ENCODE measurements around the gene ZFR2.
A peak's percentile ranks its signal among the peaks of the same experiment; 100 is the strongest.
"Not testable (repeated sequence)": the region's sequence is repeated elsewhere in the genome, so short reads cannot be mapped to it uniquely, and the experiment has no call there.

ZFR2 gene

DNA sequence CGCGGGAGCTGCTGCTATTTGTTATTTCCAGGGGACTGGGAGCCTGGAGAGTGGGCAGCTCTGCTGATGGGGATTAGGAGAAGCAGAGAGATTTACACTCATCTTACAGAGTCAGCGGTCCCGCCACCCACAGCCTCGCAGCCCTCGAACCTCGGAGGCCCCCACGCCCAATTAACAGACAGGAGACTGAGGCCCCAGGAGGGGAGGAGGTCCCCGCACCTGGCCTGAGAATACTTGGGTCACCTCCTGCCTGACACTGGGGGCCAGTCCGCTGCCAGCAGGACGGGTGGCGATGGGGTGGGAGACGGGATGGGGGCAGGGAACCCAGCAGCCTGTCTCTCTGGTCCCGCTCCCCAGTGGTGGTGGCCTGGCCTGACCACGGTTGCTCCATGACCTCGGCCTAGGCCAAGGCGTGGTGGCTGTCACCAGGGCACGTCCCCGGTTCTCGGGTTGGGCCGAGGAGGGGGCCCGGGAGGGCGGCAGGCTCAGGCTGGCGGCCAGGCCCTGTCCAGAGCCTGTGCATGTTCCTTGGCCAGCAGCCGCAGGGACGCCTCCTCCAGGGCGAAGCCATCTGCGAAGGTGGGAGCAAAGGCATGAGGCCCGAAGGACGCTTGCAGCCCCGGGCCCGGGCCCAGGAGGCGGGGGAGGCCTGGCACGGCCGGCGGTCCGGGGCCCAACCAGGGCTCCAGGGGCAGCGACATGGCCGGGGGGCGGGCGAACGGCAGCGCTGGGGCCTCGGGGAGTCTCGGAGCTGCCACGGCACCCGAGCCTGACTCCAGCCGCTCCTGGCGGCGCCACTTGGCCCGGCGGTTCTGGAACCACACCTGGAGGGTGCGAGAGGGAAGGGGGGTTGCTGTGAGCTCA lies 98.5 kb downstream of the ZFR2 start:
- no peak for DNase-seq (ENCODE audit: low read depth)

DNA sequence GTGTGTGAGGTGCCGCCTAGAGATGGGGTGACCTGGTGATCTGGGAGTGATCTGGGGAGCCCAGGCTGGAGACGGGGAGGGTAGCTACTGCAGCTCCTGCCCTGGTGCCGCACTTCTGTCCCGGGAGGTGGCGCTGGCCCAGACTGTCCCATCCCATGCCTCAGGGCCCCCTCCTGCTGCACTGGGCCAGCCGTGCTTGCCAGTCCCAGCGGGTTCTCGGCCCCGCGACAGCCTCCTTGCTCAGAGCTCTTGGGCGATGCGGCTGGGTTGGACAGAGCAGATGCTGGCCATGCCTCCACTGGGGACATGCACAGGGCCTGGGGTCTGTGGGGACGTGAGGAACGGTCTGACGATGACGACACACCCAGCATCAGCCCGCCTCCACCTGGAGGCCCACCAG lies 99.3 kb downstream of the ZFR2 start:
- DNase-seq (ENCODE audit: low read depth): no peak

DNA sequence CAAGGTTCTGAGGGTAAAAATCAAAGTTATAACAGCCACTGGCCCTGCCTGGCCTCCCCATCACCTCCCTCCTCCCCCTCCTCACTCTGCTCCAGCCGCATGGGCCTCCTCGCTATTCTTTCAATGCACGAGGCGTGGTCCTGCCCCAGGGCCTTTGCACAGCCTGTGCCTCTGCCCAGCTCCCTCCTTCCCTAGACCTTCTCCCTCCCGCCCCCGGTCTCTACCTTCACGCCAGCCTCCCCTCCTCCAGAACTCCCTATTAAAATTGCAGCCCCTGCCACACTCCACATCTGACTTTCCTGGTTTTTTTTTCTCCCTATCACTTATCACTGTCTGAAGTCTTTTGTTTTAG lies 100.1 kb downstream of the ZFR2 start:
- DNase-seq (ENCODE audit: low read depth): no peak

DNA sequence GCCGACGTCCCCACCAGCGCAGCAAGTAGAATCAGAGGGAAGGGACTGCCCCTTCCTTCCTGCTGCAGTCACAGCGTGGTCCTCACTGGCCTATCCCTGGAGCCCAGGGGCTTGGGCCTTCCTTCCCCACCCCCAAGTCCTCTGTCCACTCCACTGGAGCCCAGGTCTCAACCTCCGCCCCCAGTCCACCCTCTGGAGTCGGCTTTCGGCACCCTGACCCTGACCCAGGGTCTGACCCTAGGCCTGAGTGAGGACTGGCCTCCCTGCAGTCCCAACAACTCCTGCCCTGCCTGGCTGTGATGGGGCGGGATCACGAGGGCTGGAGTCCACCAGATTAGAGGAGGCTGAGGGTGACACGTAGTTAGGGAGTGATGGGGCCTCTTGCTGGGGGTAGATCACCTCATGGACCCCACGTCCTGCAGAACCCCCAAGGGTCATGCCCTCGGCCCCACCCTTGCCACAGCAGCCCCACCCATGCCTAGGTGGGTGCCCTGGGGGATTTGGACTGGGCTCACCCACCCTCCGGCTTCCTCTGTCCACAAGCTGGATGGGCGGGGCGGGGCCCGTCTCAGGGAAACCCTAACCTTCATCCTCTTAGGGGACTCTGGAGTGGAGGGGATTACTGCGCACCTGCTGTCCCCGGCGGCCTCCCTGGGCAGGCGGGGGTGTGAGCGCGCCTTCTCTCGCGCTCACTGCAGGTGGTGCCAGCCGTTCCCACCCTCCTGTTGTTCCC lies 100.7 kb downstream of the ZFR2 start:
- DNase-seq (ENCODE audit: low read depth): no peak

DNA sequence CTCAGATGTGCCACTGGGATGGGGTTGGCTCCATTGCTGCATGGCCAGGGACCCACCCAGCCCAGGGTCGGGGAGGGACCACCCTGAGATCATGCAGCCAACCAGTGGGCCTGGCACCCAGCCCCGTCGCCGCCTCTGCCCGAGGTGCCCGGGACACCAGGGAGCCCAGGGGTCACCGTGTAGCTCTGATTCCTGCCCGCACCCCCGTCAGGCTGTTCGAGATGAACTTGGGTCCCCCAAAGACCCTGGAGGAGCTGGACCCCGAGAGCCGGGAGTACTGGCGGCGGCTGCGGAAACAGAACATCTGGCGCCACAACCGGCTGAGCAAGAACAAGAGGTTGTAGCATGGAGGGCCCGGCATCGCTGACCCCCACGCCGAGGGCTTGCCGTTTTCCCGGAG lies 101.8 kb downstream of the ZFR2 start:
- no peak for DNase-seq (ENCODE audit: low read depth)

DNA sequence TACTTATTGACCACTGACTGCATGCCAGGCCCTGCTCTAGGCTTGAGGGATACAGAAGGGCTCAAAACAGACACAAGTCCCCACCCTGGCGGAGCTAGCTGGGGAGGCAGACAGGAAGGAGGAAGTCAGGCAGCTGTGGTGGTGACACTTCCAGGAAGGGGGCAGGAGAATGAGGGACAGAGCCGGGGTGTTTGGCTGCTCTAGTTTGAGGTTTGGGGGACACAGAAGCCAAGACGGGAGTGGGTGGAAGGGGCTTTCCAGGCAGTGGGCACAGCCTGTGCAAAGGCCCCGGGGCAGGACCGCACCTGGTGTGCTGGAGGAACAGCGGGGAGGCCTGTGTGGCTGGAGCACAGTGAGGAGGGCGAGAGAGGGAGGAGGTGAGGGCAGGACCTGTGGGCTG lies 102.3 kb downstream of the ZFR2 start:
- DNase-seq (ENCODE audit: low read depth): no peak

DNA sequence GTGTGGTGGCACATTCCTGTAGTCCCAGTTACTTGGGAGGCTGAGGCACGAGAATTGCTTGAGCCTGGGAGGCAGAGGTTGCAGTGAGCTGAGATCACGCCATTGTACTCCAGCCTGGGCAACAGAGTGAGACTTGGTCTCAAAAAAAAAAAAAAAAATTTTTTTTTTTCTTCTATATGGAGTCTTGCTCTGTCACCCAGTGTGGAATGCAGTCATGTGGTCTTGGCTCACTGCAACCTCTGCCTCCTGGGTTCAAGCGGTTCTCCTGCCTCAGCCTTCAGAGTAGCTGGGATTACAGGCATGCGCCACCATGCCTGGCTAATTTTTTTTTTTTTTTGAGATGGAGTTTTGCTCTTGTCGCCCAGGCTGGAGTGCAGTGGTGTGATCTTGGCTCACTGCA lies 103.1 kb downstream of the ZFR2 start:
- not testable (repeated sequence) for DNase-seq (ENCODE audit: low read depth)

DNA sequence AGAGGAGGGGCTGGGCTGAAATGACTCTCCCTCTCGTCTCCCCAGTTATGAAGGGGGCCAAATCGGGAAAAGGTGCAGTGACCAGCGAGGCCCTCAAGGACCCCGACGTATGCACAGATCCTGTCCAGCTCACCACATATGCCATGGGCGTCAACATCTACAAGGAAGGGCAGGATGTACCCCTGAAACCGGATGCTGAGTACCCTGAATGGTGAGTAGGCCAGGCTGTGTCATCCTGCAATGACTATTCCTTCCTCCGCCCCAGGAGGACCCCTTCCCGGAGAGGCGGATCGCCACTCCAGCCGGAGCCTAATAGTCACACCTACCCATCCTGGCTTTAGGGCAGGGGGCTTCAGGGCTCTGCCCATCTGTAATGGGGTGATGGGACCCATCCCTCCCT lies 103.7 kb downstream of the ZFR2 start:
- DNase-seq (ENCODE audit: low read depth): no peak

DNA sequence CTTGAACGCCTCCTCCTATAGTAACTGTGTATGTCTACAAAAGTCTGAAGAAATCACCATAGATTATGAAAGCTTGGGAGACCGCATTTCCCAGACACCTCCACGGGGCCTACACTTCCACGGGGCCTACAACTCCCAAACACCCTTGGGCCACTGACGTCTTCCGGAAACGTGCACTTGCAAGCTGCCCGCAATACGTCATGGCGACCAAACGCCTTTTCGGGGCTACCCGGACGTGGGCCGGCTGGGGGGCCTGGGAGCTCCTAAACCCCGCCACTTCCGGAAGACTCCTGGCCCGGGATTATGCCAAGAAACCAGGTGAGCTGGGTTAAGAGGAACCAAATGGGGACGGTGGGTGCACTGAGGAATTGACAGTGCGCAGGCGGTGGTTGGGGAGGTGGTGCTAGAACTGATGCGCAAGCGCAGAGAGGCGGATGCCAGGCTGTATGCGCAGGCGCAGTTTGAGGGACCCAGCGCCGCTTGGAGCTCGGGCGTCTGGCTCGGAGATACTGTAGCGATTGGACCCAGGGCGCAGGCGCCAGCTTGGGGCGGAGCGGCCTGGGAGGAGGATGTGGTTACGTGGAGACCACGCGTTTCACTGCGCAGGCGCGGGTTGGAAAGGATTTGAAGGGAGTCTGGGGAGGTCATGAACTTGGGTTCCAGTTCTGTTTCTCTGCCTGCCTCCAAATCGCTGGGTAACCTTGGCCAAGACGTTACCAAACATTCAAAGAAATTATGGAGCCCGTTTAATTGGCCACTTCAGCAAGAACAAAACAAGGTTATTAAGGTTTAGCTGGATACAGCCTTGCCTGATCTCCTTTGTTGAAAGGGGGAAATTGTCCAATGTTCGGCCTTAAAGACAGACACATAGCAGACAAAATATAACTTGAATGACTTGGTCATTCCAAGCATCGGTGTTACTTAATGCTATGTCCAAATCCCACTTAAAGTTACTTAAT lies 106.1 kb downstream of the ZFR2 start, which contains the start of gene MRPL54:
Gene MRPL54, plus strand, starts transcription at position 182 of the 959 bp plus-strand sequence. Its CDS starts 19 bp downstream, at position 201.
- DNase-seq (ENCODE audit: low read depth): peak; percentile 99

DNA sequence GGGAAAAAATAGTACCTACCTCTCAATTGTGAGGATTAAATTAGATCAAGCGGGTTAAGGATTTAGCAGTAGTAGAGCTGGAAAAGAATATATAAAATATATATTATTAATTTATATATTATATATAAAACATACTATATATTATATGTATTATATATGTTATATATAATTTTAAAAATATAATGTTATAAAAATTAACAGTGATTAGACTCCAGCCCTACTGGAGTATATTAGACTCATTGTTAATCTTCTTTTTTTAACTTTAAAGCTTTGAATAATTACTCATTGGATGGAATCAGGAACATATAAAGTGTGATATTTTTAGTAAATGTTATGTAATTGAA lies 106.7 kb downstream of the ZFR2 start:
- DNase-seq (ENCODE audit: low read depth): no peak

DNA sequence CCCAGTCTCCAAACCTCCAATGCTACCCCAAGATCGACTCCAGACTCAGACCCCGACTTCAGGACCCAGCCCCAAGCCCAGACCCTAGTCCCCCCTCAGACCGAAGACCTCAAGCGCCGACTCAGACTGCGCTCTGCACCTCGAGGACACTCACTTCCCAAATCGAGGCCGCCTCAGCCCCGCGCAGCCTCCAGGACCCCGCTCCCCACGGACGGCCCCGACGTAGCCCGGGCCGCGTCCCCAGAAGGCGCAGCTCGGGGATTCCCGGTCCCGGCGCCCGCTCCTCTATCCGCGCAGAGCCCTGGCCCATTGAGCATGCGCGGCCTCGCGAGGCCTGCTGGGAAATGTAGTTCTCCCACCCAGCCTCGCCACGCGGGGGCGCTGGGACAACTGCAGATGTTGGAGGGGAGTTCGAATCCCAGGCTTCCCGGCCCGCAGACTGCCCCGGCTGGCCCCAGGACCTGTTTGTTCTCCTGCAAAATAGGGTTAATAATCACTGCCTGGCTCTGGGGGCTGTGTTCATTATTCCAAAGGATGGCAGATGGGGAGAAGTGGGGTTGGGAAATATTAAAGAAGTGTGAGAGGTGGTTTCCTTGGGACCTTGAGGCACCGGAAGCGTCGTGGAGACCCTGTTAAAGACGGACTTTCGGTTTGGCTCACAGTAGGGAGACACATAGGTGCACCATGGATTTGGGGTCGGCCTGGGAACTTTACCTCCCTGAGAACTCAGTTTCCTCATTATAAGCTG lies 107.3 kb downstream of the ZFR2 start, which contains the start of gene APBA3:
Gene APBA3, minus strand, starts transcription at position 311 of the 748 bp plus-strand sequence. CDS start 1,428 bp downstream, outside the sequence.
- DNase-seq (ENCODE audit: low read depth): peak; percentile 80

DNA sequence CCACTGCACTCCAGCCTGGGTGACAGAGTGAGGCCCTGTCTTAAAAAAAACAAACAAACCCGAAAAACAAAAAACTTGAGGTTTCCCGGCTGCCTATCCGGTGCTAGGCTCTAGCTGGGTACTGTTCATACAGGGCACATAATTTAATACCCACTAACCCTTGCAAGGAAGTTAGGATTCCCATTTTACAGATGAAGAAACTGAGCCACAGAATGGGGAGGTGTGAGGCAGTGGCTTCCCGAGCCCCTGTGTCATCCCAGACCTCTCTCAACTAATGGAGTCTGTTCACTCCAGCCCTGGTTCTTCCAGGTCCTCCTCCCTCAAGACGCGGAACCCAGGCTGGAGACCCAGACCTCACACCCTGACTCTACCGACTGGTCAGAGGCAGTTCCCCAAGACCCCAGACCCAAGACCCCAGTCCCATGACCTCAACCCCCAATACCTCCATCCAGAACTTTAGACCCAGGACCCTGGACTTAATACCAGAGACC lies 107.9 kb downstream of the ZFR2 start:
- DNase-seq (ENCODE audit: low read depth): no peak

DNA sequence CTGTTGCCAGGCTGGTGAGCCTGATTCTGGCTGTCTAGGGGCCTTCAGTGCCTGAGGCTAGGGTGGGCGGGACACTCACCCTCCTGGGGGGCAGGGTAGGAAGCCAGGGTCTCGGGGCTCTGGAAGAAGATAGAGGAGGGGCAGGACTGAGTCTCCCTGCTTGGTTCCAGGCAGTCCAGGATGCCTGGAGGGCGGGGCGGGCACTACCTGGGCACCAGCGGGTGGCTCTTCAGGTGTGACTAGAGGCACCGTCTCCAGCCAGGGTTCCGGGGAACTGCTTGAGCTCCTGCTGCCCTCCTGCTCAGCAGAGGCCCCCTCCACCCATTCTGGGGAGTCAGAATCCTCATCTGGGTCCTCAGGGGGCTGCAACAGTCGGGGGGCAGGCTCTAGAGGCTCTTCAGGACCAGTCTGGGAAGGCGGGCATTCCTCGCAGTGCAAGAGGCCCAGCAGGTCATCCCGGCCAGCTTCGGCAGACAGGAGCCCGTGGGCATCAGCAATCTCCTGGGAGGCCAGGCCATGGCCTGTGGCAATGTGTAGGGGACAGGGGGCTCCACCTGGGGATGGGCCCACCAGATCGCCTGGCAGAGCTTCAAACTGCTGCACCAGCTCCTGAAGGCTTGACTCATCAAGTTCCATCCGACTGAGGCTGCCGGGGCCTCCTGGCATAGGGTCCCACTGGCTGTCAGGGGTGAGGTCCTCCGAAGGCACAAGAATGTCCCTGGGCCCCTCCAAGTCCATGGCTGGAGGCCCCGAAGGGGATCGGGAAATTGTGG lies 109.2 kb downstream of the ZFR2 start:
- no peak for DNase-seq (ENCODE audit: low read depth)

DNA sequence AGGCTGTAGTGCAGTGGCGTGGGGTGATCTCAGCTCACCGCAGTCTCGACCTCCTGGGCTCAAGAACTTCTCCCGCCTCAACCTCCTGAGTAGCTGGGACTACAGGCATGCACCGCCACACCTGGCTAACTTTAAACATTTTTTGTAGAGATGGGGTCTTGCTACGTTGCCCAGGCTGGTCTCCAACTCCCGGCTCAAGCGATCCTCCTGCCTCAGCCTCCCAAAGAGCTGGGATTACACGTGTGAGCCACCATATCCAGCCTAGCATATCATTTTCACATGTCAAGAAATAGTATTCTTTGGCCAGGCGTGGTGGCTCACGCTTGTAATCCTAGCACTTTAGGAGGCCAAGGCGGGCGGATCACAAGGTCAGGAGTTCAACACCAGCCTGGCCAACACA lies 110.5 kb downstream of the ZFR2 start:
- DNase-seq (ENCODE audit: low read depth): not testable (repeated sequence)

DNA sequence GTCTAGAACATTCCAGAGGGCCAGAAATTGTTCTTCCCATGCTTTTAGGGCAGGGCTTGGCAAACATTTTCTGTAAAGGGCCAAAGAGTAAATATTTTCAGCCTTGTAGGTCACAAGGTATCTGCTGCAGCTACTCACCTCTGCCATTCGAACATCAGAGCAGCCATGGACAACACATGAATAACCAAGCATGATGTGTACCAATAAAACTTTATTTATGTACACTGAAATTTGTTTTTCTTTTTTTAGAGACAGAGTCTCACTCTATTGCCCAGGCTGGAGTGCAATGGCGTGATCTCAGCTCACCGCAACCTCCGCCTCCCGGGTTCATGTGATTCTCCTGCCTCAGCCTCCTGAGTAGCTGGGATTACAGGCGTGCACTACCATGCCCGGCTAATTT lies 111.1 kb downstream of the ZFR2 start:
- DNase-seq (ENCODE audit: low read depth): not testable (repeated sequence)
